HT-29 (cell line): ENCODE data around the gene GDF11. TPM values are rescaled to one million over a fixed set of nuclear protein-coding genes. Genes with fewer than 3 reads are reported as not detected.
A peak's percentile ranks its signal among the peaks of the same experiment; 100 is the strongest.

Source experiments
- DNase-seq: peaks from one replicate; pipeline ENCODE4 v3.0.0-alpha.2; 2015; ENCODE audit warnings: low spot score
- total RNA-seq: library from RNA; depleted of rRNA; stranded (reverse); fragments of >200 nt; shearing (Covaris generic); gene quantifications from 2 replicates; pipeline ENCODE4 v1.2.3, GENCODE V29; 2014

GDF11 gene
- total RNA-seq, 1 experiment from 2014 or later: 2.0 TPM

GRCh38 chr12:55707219-55707671 is 35.7 kb upstream of the GDF11 start:
- DNase-seq: no peak

- no peak for DNase-seq
These were observed 34.9 kb upstream of the GDF11 start, which contains the start of gene ITGA7 for GRCh38 chr12:55707841-55708694. TSS of gene ITGA7 (minus strand) at chr12:55707904. CDS start at chr12:55707682, 222 bp downstream.

DNA sequence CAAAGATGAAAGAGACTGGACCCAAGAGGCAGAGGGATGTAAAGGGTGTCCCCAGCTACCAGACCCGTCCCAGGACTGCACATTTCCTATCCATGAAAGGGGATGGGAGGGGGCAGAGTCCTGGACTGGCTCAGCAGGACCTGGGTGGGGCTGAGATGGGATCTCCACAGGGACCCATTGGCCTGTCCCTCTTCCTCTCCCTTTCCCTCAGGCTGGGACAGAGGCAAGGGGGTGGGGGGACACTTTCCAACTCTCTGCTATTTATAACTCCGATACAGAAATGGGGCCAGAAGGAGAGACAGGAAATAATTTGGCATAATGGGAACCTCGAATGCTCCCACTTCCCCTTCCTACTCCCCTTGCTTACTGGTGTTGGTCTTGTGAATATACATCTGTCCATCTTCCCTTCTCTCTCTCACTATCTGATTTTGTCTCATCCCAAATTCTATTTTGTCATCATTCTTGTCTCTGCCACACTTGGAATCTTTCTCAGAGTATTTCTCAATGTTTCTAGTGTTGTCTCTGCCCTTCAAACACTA is 34.2 kb upstream of the GDF11 start:
- no peak for DNase-seq

DNA sequence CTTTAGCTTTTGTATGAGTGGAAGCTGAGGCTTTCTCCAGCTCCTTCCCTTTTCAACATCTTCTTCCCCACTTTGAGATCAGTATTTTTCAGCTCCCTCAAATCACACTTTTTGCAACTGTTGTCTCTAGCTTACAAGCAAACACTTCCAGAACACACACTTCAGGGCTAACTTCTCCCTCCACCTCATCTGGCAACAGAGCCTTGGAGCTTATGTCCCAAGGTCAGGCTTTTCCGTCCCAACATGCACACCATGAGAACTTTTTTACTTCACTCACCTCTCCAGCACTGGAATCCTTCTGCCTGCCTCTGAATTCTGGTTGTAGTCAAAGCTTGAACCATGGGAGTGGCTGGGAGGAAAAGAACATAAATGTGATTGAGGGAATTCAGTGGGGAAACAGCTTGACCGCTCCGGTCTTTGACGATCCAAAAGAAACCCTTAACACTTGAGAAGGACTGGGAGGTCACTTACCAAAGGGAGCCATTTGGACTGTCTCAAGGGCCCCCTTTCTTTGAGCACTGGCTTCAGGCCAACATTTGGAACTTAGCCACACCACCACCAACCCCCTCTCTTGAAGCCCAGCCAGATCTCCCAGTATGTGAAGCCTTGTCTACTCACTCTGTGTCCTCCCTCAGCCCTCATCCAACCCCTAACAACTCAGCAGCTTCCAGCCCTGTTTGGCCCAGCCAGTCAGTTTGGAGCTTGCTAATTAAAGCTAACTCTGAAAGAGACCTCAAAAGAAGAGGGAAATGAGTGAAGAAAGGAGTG is 31.0 kb upstream of the GDF11 start:
- DNase-seq: no peak

GRCh38 chr12:55712700-55713415 is 30.1 kb upstream of the GDF11 start:
- no peak for DNase-seq

DNA sequence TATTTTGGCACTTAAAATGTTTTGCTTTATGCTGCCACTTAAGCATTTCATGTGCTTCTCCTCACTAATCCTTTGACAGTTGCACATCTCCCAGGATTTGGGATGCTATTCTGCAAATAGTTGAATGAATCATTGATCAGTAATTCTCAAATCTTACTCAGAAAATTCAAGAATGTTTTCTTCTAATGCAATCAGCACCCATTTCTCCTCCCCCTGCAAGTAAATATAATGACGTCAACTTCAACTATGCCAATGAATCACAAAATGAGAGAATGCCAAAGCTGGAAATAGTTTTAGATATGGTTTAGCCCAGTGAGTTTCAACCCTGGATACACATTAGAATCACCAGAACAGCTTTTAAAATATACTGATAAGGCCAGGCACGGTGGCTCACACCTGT is 29.2 kb upstream of the GDF11 start:
- DNase-seq: no peak

DNA sequence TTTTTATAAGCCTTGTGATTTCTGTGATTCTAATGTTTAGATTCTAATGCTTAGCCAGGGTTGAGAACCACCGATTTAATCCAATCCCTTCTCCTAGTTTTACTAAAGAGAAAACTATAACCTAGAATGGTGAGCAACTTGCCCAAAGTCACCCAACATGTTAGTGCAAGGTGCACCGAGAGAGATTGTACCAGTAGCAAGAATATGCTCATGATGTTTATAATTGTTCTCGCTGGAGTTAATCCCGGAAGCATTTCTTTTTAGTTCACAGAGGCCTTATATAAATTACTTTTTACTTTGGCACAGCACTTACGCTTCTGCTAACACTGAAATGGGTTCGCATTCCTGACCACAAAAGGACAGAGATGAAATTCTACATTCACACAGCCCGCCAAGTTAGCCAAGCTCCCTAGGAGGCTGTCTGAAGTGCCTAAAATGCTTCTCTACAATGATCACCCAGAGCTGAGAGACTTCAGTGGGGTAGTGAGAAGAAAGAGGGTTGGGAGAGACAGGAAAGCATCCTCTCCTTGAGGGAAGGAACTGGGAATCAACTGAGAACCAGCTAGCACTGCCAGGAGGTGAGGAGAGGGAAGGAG is 27.7 kb upstream of the GDF11 start:
- DNase-seq: no peak

GRCh38 chr12:55715833-55716581 is 26.9 kb upstream of the GDF11 start, which contains the start of gene BLOC1S1:
TSS of gene BLOC1S1 (plus strand) at chr12:55716046. CDS start at chr12:55716052, 6 bp downstream.
- peak; percentile 94 for DNase-seq

GRCh38 chr12:55716582-55716957 is 26.4 kb upstream of the GDF11 start:
- DNase-seq: no peak

DNA sequence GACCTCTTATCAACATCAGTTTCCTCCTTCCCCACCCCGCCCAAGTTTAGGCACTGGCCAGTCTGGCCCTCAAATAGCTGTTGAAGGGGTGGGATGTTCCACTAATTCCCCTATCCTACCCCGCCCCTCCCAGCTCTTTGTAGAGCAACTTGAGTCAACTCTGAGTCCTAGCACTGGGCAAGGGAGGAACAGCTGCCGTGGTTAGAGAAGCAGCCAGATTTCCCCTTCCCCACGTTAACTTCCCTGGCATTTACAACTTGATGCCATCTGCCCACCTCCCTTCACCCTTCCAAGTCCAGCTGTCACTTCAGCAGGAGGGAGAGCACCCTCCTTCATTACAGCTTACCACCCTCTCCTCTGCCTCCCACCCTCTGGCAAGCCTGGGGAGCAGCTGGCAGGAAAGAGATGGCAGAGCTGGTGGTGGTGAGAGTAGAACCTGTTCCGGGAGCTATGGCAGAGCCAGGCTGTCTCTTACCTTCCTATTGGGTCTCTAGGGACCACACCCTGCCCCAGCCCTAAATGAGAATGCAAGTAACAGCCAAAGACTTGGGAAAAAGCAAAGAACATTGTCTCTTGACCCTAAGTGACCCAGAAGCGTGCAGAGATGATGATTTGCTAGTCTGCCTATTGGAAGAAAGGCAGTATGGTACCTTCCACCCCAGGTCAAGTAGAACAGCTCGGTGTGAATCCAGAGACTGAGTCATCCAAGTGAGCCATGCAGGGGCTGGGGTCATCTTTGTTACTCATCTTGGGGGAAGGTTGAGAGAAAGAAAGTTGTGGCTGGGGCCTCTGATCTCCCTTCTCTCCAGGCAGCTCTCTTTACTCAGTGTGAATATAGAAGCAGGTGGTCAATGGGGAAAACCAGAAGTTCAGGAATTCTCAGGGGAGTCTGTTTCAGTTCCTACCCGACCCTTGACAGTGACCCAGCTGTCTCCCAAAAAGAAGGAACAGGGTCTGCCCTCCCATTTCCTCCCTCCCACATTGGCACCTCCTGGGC is 25.6 kb upstream of the GDF11 start:
- DNase-seq: no peak

GRCh38 chr12:55718015-55718414 is 24.9 kb upstream of the GDF11 start:
- DNase-seq: no peak

- DNase-seq: no peak
These were observed 24.2 kb upstream of the GDF11 start for GRCh38 chr12:55718624-55719275.

- no peak for DNase-seq
These were observed 23.6 kb upstream of the GDF11 start for GRCh38 chr12:55719371-55719770.

GRCh38 chr12:55720071-55720564 is 22.8 kb upstream of the GDF11 start, which contains the start of gene RDH5:
TSS of gene RDH5 (plus strand) at chr12:55720393. CDS start at chr12:55721185, 792 bp downstream.
- DNase-seq: peak; percentile 95

- DNase-seq: peak; percentile 92
These were observed 22.0 kb upstream of the GDF11 start for GRCh38 chr12:55720894-55721444.

GRCh38 chr12:55721601-55722213 is 21.2 kb upstream of the GDF11 start:
- DNase-seq: no peak

DNA sequence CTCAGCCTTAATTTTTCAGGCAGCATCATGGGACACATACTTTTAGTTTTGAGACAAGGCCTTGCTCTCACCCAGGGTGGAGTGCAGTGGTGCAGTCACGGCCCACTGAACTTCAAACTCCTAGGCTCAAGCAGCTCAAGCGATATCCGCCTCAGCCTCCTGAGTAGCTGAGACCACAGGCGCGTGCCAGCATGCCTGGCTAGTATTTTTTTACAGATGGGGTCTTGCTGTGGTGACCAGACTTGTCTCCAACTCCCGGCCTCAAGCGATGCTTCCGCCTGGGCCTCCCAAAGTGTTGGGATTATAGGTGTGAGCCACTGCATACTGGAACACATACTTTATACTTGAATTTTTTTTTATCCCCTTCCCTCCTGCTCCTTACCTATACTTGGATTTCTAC is 20.0 kb upstream of the GDF11 start:
- DNase-seq: no peak
